GM19468 (cell line): ENCODE results near the gene DOCK8.
A peak's percentile ranks its signal among the peaks of the same experiment; 100 is the strongest.

Source experiments
- ATAC-seq: cut with Tn5 transposase; IDR thresholded peaks from one replicate; pipeline ENCODE4 v1.9.1; 2021; ENCODE audit warnings: mild to moderate bottlenecking, moderate library complexity, moderate number of reproducible peaks; ENCODE audit not compliant: unreplicated experiment; ENCODE audit errors: extremely low read depth

DOCK8 gene

DNA sequence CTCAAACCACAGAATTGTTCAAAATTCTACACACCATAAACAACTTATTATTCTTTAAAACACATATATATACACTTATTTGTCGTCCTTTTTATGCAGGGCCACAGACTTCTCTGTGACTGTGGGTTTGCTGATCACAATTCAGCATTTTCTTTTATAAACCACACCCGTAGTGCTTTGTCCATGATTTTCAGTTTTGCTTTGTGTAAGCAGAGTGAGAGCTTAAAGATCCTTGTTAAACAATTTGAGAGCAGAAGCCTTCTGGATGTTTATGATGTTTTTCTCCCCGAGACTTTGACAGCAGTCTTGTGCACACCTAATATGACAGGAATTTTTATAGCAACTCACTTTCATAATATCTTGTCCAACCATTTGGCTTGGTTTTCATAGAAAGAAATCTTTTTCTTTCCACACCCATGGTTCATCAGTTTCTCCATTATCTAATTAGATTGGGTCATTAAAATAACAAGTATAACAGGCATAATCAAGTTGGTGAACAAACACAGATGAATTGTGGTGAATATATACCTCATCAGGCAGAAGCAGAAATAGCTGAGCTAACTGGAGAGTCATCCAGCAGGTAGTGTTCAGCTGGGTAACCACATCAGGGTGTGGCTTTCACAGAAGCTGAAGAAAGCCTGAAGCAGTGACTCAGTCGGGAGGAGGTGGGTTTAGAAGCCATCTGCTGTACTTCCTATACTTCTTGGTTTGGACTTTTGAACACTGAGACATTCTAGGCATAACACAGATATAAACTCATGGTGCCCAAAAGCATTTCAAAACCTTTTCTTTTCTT is 232.8 kb downstream of the DOCK8 start:
- no peak for ATAC-seq

DNA sequence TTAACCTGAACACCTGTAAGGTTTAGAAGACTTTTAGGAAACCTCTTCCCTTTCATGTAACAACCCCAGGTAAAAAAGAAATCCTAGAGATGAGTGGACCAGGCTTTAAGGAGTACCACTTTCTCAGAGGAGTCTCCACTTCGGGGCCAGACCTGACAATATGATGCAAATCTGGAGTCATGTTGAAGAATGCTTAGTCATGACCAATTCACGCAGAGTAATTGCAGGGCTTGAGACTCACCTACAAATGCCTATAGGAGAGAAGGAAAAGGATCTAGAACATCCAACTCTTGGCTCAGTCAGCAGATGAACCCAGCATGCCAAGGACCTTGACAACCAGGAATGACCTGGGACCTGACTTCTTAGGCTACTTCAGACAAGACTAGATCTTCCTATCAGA is 235.4 kb downstream of the DOCK8 start:
- no peak for ATAC-seq

DNA sequence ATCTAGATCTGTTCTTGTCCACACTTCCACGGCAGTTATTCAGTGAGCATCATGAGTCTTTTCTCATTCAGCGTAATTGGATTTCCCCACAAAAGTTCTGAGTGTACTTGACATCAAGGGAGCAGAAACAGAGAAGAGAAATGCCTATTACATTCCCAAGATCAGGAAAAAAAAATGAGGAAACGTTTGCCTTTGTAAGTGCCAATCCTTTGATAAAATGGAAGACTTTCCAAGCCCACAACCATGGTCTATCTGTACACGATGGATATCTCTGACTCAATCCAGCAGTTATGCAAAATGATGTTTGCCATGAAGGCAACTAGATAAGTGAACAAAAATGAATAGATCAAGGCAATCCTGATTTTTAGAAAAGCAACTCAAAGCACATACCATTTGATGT is 235.9 kb downstream of the DOCK8 start:
- ATAC-seq: no peak

DNA sequence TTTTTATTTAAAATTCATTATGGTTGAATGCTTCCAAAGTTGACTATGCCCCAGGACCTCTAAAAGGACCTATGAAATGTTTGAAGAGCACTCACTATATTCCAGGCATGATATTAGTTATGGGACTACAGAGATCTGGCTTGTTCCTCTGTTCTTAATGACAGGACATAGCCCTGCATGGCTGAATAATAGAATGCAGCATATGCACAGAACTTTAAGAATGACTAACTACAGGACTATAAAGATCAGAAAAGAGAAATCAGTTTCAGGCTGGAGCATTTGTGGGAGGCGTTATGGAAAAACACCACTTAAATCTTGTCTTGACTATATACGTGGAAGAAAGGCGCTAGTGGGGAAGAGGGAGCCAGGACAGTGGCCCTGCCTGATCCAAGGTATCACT is 239.2 kb downstream of the DOCK8 start:
- no peak for ATAC-seq

DNA sequence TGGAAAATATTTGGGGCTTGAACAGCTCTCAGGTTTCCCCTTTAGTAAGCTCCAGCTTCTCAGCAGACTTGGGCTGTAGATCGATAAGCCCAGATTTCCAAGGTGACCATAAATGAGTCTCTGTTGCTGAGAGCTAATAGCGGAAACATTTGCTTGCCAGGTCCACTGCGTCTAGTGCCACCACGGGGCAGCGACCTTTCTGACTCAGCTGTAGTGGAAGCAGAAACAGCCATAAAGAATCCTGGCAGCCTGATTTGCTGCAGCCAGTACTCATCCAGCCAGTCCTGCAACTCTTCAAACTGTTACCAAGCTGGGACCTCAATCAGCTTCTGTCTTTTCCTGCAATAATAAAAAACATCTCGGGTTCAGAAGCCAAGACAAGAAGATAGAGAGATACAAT is 241.7 kb downstream of the DOCK8 start:
- ATAC-seq: no peak

DNA sequence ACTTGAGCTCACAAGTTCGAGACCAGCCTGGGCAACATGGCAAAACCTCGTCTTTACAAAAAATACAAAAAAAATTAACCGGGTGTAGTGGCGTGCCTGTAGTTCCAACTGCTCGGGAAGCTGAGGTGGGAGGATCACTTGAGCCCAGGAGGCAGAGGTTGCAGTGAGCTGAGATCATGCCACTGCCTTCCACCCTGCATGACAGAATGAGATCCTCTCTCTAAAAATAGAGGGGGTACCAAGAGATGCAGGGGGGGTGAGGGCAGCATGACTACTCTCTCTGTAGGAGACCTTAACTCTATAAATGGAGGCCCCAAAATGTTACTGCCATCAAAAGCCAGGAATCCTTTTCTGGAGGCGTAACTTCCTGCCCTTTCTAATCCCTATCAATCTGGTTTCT is 243.9 kb downstream of the DOCK8 start:
- no peak for ATAC-seq

DNA sequence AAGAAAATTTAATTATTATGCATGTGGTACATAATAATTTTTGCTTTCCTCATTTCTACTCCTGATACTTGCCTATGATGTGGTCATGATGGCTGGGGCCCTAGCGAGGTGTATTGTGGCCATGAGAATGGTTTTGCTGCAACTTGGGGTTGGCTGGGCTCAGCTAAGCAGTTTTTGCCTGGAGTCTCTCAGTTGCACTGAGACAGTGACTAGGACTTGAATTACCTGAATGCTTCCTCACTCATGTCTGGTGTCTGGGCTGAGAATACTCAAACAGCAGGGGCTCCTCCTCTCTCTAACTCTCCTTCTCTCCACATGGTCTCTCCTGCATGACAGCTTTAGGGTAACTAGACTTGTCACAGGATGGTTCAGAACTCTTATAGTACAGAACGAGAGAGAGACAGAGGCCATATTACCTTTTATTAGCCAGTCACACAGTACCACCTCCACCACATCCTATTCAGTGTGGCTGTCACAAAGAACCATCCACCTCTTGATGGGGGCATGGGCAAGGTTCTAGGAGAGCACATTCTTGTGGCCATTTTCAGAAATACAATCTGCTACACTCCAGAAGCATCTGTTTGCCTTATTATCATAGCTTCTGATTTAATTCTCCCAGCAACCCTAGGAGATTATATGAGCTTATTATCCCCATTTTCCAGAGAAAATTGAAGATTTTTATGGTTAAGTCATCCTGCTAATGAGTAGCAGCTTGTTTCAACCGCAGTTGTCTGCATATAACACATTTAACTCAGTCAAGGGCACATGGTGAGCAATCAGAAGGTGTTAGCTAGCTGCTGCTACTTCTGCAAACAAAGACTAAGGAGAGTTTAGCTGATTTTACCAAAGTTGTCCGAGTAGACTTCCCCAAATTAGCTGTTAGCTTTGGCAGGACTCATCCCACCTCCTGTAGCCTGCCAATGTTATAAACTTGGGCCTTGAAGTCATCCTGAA is 245.1 kb downstream of the DOCK8 start:
- ATAC-seq: no peak

DNA sequence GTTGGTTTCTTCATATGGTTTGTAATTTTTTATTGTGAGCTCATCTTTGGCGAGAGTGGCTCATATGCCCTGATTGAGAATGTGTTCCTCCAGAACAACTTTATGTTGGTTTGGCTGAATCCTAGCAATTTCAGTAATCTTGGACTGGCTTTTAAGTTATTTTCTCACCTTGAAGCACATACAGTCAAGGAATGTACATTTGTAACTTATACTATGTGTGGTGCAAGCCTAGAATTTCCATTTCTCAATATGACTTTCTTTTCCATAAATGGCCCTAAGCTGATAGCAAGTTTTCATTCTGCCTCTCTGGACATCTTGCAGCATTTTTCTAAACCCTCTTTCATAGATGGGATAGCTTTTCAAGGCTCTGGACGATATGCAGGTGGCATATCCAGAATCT is 247.5 kb downstream of the DOCK8 start:
- ATAC-seq: no peak

DNA sequence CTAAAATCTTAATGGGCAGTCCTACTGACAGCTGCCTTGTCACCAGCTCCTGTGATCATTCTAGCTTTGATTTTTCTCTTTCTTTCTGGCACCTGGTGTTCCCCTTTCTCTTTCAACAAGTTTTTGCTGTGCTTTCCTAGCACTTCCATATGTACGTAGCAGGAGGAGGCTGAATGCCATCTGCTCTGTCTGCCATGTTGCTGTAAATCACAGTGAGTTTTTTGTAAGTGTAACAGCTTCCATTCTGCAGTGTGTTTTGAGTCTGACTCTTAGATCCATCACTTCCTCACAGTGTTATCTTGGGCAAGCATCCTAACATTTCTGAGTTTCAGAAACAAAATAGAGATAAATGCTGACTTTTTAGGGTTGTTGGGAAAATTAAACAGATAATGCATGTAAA is 247.9 kb downstream of the DOCK8 start:
- ATAC-seq: no peak

GRCh38 chr9:463455-464171 is 248.9 kb downstream of the DOCK8 start:
- ATAC-seq: no peak

DNA sequence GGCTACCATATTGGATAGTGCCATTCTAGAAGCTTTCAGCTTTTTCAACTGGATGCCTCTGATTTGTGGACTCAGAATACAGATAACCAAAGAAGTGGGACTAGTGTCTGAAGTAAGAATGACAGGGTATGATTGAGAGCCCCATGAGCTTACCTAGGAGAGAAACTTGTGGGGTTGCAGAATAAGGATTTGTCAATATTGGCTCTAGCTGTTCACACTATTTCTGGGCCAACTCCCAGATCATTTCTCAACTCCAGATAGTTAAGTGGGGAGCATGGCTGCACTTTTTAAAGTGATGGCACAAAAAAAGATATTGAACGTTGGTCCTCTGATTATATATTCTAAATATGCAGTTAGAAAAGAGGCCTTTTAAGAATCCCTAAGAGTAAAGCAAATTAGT is 252.1 kb downstream of the DOCK8 start:
- no peak for ATAC-seq

DNA sequence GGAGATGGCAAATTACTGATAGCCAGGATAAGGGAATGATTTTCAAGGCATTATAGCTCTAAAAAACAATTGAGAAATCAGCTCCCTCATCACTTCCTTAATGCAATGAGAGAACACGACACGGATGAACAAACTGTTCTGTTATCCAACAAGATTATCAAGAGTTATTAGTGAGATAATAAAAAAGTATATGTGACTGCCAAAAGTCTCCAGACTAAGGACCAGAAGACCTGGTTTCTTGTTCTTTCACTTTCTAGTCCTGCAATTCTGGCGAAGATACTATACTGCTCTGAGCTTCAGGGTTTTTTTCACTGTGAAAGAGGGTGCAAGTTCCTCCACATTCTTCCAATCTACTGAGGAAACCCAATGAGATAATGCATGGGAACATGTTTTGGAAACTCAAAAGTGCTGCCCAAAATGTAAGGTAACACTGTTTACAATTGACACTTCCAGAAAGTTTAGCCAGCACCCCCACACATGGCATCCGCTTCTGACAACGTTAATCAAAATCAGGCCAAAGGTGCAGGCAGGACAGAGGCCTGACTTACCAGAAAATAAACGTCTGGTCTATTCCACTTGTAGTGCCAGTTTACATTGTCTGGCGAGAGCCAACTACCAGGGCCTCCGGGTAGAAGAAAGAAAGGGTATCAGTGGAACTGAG is 254.2 kb downstream of the DOCK8 start:
- no peak for ATAC-seq

- peak; percentile 88 for ATAC-seq
Observed at GRCh38 chr9:469672-470551, 255.2 kb downstream of the DOCK8 start.

GRCh38 chr9:470552-471194 is 256.0 kb downstream of the DOCK8 start:
- ATAC-seq: no peak

DNA sequence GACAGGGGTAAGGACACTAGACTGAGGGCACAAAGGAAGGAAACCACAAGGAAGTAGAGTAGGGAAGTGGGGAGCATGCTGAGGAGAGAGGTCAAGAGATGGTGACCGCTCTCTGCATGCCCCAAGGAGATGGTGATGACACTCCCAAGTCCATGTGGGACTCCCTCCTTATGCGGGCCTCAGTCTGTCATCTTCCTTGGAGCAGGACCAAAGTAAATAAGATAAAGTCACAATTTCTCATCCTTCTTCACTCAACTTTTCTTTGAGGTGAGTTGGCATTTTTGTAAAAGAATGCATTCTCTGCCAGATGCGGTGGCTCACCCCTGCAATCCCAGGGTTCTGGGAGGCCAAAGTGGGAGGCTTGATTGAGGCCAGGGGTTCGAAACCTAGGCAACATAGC is 256.7 kb downstream of the DOCK8 start:
- no peak for ATAC-seq

DNA sequence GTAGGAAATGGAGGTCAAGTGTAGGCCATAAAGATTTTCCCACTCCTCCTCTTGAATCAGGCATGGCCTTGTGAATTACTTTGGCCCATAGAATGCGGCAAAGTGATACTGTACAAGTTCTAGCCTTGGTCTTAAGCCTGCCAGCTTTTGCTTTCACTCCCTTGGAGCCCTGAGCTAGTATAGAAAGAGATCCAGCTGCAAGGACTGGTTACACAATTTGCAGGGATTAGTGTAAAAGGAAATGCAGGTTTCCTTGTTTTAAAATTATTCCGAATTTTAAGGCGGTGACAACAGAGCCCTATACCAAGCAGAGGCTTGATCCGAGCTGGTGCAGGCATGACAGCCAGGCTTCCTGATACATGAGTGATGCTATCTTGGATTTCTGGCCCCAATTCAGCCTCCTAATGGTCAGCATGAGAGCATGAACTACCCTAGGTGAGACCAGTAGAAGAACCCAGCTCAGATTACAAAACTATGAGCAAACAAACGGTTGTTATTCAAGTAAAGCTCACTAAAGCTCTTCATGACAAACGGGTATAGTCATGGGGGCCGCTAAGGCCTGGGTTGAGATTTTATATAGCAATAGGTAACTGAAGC is 257.9 kb downstream of the DOCK8 start:
- no peak for ATAC-seq

GRCh38 chr9:477193-477592 is 262.5 kb downstream of the DOCK8 start:
- no peak for ATAC-seq

- no peak for ATAC-seq
Observed at GRCh38 chr9:479304-479970, 264.8 kb downstream of the DOCK8 start.
